Measurements from ENCODE around the gene FBXW5.

Gene FBXW5

DNA sequence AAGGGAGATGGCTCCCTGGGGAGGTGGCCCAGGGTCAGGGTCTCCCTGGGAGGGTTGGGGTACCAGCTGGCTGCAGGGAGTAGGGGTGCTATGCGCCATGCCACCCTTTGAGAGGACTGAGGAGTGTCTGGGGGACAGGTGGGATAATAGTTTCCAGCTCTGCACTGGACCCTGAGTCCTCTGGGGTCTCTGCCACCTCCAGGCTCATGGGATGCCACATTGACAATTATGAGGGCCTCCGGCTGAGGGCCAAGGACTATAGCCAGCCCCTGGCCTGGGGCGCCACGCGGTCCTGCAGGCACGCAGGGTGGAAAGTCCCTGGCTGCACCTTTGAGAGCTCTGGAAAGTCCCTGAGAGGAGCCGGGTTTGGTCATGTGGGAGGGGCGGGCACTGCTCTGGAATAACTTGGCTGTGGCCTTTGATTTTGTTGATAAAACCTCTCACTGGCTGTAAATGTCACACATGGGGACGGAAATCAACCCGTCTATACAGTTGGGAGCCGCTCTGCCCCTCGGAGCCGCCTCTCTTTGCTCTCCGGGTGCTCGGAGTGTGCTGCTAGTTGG is 42.2 kb downstream of the FBXW5 start:
- DNase-seq: peak; percentile 73

DNA sequence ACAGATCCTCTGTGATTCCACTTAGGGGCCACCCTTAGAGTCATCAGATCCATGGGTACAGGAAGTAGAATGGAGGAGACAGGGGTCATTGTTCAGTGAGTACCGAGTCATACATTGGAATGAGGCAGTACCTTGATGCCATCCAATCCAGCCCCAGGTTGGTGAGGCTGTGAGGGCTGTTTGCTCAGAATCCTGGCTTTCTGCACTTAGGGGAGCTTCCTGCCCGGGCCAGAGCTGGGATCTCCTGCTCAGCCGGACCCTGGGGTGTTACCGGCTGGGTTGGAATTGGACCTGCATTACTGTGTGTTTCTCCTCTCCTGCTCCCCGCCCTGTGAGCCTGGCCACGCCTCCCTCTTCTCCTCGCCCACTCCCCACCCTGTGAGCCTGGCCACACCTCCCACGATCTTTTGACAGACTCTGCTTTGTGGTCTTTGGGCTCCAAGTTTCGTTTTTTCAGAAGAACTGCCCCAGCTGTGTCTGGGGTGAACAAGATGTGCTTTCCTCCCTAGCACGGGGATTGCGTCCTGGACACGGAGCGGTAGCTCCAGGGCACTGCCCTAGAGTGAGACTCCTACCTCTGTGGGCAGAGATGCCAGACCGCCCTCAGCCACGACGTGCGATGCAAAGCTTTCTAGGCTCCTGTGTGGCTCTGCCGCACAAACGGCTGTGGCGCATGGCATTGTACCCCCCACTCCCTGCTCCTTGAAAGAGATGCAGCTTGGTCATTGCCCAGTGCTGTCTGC is 42.9 kb downstream of the FBXW5 start:
- DNase-seq: peak; percentile 80

DNA sequence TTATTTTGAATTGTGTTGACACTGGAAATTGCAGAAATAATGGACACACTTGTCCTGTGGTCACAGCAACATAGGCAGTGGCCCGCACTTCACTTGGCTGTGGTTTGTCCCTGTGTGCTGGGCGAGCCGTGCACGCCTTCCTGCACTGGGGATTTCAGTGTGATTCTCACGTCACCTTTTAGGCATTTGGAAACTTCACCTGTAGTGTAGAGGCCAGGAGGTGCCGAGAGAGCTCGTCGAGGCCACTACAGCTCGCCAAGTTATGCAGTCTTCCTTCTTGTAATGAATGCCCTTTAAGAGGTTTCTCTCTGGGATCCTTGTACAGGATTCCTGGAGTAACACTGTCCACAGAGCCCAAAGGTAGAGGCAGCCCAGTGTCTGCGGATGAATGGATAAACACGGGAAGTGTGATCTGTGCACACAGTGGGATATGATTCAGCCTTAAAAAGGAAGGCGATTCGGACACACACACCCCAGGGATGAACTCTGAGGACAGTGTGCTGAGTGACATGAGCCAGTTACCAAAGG is 43.5 kb downstream of the FBXW5 start:
- DNase-seq: no peak

DNA sequence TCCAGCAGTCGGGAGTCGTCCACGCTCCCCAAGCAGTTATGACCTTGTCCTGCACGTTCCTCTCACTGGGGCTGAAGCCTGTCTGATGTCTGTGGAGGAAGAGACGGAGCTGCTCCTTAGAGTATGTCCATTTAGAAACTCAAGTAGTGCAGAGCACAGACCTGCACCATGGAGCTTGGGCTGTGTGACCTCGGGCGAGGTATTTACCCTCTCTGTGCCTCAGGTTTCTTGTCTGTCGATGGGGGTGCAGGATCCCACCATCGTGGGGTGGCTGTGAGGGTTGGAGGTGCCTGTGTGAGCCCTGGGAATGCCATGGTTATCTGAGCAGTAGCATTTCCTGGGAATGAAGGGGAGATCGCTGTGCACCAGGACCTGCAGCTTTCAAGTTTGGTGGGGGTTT is 44.0 kb downstream of the FBXW5 start:
- DNase-seq: no peak

DNA sequence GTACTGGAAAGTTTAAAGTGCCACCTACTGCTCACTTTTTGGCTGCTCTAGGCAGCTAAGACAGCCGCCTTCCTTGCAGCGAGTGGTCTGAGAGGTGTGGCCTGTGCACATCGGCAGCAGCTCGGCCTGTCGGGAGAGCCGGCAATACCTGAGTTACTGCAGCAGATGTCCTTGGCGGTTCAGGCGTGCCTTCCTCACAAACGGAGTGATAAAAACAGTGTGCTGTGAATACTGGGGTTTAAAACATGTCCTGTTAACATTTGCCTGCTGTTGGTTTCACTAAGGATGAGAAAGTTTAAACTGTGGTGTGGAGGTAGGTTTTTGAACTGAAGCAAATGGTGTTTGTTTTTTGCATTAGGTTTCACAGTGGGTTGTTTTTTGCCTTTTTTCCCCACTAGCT is 45.3 kb downstream of the FBXW5 start:
- DNase-seq: no peak

DNA sequence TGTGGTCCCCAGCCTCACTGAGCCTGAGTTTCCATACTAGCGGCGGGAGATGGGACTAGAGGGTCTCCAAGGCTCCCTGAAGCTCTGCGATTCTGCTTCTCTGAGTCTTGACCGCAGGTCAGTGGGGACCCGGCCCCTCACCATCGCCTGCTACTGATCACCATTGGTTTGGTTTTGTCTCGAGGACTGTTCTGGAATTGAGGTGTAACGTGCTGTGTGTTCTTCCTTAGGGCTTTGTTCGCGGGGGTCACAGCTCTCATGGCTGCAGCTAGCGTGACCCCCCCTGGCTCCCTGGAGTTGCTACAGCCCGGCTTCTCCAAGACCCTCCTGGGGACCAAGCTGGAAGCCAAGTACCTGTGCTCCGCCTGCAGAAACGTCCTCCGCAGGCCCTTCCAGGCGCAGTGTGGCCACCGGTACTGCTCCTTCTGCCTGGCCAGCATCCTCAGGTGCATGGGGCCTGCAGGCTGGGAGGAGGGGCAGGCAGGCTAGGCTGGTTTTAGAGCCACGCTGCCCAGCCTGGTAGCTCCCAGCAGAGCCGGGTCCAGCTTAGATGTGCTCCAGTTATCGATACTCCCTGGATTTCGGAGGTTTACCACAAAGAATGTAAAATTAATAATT is 45.9 kb downstream of the FBXW5 start:
- DNase-seq: no peak

DNA sequence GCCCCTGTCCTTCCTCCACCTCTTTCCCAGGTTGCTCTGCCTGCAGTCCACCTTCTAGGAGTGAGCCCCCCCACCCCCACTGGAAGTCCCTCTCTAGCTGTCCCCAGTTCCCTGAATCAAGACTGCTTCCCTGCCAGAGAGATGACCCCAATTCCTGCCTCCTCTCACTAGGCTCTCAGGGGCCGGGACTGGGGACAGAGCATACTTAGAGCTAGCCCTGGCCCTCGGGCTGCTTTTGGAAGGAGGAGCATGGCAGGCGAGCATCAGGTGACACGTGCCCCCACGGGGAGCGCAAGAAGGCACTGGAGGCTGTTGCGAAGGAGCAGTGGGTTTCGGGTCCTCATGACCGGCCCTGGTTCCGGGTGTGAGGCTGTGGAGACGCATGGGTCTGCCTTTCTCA is 48.5 kb downstream of the FBXW5 start:
- DNase-seq: no peak

DNA sequence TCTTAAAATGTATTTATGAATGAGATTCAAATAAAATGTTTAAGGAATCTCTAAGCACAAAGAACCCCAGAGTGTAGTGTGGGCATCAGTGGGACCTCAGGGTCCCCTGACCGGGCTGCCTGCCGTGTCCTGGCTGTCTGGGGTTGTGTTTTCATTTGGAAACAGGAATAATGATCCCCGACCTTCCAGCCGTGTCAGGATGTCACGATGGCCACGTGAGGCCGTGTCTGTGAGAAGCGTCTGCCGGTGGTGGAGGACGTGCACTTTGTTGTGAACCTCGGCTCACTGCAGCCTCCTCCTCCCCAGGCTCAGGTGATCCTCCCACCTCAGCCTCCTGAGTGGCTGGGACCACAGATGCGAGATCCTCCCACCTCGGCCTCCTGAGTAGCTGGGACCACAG is 53.9 kb downstream of the FBXW5 start:
- no peak for DNase-seq
